ENCODE data around the gene DENND4A.

Gene DENND4A

DNA sequence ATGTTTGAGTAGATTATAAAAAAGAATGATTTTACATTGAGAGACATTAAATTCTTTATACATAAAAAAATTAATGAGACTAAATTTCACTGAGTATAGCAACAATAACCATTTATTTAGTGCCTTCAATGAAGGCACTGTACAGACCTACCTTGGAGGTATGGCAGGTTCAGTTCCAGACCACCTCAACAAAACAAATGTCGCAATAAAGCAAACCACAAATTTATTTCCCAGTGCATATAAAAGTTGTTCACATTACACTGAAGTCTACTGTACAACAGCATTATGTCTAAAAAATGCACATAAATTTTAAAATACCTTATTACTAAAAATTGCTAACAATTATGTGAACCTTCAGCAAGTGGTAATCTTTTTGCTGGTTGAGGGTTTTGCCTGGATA is 111.5 kb downstream of the DENND4A start:
- no peak for DNase-seq (ENCODE audit: low spot score)
- TF ChIP-seq, protein P1, sequence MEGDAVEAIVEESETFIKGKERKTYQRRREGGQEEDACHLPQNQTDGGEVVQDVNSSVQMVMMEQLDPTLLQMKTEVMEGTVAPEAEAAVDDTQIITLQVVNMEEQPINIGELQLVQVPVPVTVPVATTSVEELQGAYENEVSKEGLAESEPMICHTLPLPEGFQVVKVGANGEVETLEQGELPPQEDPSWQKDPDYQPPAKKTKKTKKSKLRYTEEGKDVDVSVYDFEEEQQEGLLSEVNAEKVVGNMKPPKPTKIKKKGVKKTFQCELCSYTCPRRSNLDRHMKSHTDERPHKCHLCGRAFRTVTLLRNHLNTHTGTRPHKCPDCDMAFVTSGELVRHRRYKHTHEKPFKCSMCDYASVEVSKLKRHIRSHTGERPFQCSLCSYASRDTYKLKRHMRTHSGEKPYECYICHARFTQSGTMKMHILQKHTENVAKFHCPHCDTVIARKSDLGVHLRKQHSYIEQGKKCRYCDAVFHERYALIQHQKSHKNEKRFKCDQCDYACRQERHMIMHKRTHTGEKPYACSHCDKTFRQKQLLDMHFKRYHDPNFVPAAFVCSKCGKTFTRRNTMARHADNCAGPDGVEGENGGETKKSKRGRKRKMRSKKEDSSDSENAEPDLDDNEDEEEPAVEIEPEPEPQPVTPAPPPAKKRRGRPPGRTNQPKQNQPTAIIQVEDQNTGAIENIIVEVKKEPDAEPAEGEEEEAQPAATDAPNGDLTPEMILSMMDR (IDR thresholded peaks at IDR 0.05): no peak
- no peak overlapping the region for H3K27ac ChIP-seq

GRCh38 chr15:65676123-65676522 is 116.0 kb downstream of the DENND4A start:
- Histone ChIP-seq H3K27ac (no peak overlapping the region), H3K4me3 (no peak overlapping the region)
- no peak for DNase-seq (ENCODE audit: low spot score)
- TF ChIP-seq, protein P1 (IDR thresholded peaks at IDR 0.05): no peak

More for the DNA sequence above, 111.5 kb downstream of the DENND4A start:
- H3K4me3 ChIP-seq: no peak overlapping the region

- DNase-seq (ENCODE audit: low spot score): no peak
- Histone ChIP-seq H3K27ac (no peak overlapping the region), H3K4me3 (no peak overlapping the region)
- TF ChIP-seq, protein P1 (IDR thresholded peaks at IDR 0.05): no peak
Observed at GRCh38 chr15:65675551-65675950, 116.5 kb downstream of the DENND4A start.

DNA sequence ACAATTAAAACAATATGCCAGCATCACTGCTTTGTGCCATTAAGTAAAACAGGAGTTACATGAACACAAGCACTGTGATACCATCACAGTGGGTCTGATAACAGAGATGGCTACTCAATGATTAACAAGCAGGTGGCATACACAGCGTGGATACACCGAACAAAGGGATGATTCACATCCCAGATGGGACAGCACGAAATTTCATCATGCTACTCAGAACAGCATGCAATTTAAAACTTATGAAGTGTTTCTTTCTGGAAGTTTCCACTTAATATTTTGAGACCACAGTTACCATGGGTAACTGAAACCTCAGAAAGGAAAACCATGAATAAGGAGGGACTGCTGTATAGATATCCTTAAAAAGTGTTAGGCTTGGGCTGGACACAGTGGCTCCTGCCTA is 125.8 kb downstream of the DENND4A start:
- no peak for DNase-seq (ENCODE audit: low spot score)
- Histone ChIP-seq H3K4me3 (no peak overlapping the region), H3K27ac (no peak overlapping the region)
- TF ChIP-seq, protein P1 (IDR thresholded peaks at IDR 0.05): no peak

GRCh38 chr15:65663521-65663920 is 128.6 kb downstream of the DENND4A start:
- no peak overlapping the region for H3K27ac ChIP-seq
- no peak for DNase-seq (ENCODE audit: low spot score)
- TF ChIP-seq, protein P1 (IDR thresholded peaks at IDR 0.05): no peak
- no peak overlapping the region for H3K4me3 ChIP-seq

DNA sequence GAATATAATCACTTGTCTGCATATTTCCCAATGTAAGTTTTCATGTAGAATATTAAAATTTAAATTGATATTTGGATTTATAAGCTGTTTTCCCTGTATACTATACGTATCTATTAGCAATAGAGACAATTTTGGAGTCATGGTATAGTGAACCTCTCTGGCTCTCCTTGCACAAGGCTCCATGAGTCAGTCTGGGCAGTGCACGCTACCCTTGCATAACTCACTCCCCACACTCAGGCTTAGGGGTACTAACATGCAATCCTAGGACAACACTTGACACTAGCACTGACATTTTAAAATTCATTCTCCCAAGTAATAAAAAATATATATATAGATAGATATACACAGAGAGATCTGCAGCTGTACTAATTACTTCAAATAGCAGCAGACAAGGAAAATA is 131.2 kb downstream of the DENND4A start:
- H3K27ac ChIP-seq: no peak overlapping the region
- TF ChIP-seq, protein P1 (IDR thresholded peaks at IDR 0.05): no peak
- H3K4me3 ChIP-seq: no peak overlapping the region
- no peak for DNase-seq (ENCODE audit: low spot score)

DNA sequence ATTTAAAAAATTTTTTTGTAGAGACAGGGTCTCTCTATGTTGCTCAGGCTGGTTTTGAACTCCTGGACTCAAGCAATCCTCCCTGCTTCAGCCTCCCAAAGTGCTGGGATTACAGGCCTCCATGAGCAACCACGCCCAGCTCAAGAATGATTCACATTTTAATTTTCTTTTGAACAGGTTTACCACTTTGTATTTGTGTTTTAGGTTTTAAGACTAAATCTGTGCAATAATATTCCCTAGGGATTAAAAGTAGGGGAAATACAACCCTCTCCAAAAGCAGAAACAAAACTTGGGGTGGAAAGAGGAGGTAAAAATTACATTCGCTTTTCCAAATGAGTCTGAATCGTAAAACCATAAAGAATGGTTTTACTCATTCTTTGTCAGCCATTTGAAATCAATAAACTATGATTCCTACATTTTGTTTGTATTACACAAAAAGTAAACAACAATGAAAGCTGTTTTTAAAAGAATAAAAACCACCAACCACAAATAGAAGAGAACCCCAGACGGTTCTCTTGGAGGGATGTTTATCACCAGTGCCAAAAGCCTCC is 132.5 kb downstream of the DENND4A start:
- H3K27ac ChIP-seq: no peak overlapping the region
- DNase-seq (ENCODE audit: low spot score): no peak
- no peak overlapping the region for H3K4me3 ChIP-seq
- TF ChIP-seq, protein P1 (IDR thresholded peaks at IDR 0.05): no peak

All from coronary artery (tissue), 2 donors.